ENCODE results near the gene FARP2. TPM values are rescaled to one million over a fixed set of nuclear protein-coding genes. Genes with fewer than 3 reads are reported as not detected.

The FARP2 gene
- total and polyA plus RNA-seq, 2 of the 13 experiments (the other 11 are each of a cell fraction or from before 2014, with no cell fraction given) = 28.0 to 45.4 TPM

GRCh38 chr2:241354668-241355658, 1.1 kb upstream of the FARP2 start (continued):
- TF ChIP-seq, protein P1, sequence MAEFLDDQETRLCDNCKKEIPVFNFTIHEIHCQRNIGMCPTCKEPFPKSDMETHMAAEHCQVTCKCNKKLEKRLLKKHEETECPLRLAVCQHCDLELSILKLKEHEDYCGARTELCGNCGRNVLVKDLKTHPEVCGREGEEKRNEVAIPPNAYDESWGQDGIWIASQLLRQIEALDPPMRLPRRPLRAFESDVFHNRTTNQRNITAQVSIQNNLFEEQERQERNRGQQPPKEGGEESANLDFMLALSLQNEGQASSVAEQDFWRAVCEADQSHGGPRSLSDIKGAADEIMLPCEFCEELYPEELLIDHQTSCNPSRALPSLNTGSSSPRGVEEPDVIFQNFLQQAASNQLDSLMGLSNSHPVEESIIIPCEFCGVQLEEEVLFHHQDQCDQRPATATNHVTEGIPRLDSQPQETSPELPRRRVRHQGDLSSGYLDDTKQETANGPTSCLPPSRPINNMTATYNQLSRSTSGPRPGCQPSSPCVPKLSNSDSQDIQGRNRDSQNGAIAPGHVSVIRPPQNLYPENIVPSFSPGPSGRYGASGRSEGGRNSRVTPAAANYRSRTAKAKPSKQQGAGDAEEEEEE (CRISPR knock-in tag; IDR thresholded peaks at IDR 0.05; ENCODE audit: borderline replicate concordance) = no peak; the same call in 1 of the 2 replicates
- TF ChIP-seq, protein P2, sequence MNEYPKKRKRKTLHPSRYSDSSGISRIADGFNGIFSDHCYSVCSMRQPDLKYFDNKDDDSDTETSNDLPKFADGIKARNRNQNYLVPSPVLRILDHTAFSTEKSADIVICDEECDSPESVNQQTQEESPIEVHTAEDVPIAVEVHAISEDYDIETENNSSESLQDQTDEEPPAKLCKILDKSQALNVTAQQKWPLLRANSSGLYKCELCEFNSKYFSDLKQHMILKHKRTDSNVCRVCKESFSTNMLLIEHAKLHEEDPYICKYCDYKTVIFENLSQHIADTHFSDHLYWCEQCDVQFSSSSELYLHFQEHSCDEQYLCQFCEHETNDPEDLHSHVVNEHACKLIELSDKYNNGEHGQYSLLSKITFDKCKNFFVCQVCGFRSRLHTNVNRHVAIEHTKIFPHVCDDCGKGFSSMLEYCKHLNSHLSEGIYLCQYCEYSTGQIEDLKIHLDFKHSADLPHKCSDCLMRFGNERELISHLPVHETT (CRISPR knock-in tag; conservative IDR thresholded peaks at IDR 0.05) = peak; percentile 46; the same call in 1 of the 2 replicates
- TF ChIP-seq MBNL3 (CRISPR knock-in tag; conservative IDR thresholded peaks at IDR 0.05) (no peak), ZNF577 (CRISPR knock-in tag; IDR thresholded peaks at IDR 0.05; ENCODE audit: borderline replicate concordance, low read depth) (no peak), POGZ (CRISPR knock-in tag; IDR thresholded peaks at IDR 0.05) (peak; percentile 26; the same call in 1 of the 2 replicates), ZNF251 (CRISPR knock-in tag; IDR thresholded peaks at IDR 0.05) (no peak), ZNF597 (CRISPR knock-in tag; IDR thresholded peaks at IDR 0.05) (no peak), AGO1 (IDR thresholded peaks at IDR 0.05; ENCODE audit: low read depth, low read length, poor library complexity, severe bottlenecking) (no peak), SOX13 (IDR thresholded peaks at IDR 0.05) (no peak; the same call in 1 of the 2 replicates), SOX13 (CRISPR knock-in tag; conservative IDR thresholded peaks at IDR 0.05 in 1 of 2, IDR thresholded peaks at IDR 0.05 in 1 of 2) (no peak), ZNF75D (CRISPR knock-in tag; IDR thresholded peaks at IDR 0.05; ENCODE audit: borderline replicate concordance) (0 out of 2 replicates have a peak, but pooled peaks have one; percentile 64), RBFOX2 (IDR thresholded peaks at IDR 0.05; ENCODE audit: low read depth, low read length) (peak; percentile 52), NCOA2 (CRISPR knock-in tag; IDR thresholded peaks at IDR 0.05) (no peak; the same call in 1 of the 2 replicates), NR2F1 (CRISPR knock-in tag; IDR thresholded peaks at IDR 0.05) (no peak), SYNCRIP (IDR thresholded peaks at IDR 0.05; ENCODE audit: insufficient read depth, low read depth, low read length) (no peak), SMAD1 (CRISPR knock-in tag; IDR thresholded peaks at IDR 0.05; ENCODE audit: borderline replicate concordance, low read depth) (no peak; the same call in 1 of the 2 replicates)
- TF ChIP-seq, protein P3, sequence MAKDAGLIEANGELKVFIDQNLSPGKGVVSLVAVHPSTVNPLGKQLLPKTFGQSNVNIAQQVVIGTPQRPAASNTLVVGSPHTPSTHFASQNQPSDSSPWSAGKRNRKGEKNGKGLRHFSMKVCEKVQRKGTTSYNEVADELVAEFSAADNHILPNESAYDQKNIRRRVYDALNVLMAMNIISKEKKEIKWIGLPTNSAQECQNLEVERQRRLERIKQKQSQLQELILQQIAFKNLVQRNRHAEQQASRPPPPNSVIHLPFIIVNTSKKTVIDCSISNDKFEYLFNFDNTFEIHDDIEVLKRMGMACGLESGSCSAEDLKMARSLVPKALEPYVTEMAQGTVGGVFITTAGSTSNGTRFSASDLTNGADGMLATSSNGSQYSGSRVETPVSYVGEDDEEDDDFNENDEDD (CRISPR knock-in tag; IDR thresholded peaks at IDR 0.05; ENCODE audit: borderline replicate concordance) = peak; percentile 11; the same call in 1 of the 2 replicates
- TF ChIP-seq, protein P4, sequence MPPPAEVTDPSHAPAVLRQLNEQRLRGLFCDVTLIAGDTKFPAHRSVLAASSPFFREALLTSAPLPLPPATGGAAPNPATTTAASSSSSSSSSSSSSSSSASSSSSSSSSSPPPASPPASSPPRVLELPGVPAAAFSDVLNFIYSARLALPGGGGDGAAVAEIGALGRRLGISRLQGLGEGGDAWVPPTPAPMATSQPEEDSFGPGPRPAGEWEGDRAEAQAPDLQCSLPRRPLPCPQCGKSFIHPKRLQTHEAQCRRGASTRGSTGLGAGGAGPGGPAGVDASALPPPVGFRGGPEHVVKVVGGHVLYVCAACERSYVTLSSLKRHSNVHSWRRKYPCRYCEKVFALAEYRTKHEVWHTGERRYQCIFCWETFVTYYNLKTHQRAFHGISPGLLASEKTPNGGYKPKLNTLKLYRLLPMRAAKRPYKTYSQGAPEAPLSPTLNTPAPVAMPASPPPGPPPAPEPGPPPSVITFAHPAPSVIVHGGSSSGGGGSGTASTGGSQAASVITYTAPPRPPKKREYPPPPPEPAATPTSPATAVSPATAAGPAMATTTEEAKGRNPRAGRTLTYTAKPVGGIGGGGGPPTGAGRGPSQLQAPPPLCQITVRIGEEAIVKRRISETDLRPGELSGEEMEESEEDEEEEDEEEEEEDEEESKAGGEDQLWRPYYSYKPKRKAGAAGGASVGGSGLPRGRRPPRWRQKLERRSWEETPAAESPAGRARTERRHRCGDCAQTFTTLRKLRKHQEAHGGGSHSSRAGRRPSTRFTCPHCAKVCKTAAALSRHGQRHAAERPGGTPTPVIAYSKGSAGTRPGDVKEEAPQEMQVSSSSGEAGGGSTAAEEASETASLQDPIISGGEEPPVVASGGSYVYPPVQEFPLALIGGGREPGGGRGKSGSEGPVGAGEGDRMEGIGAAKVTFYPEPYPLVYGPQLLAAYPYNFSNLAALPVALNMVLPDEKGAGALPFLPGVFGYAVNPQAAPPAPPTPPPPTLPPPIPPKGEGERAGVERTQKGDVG (CRISPR knock-in tag; IDR thresholded peaks at IDR 0.05; ENCODE audit: borderline replicate concordance) = no peak

All from HepG2 (cell line).